Natural killer cell (primary cell): ENCODE data around the gene PLCE1. TPM values are rescaled to one million over a fixed set of nuclear protein-coding genes. Genes with fewer than 3 reads are reported as not detected.

ENCODE experiments used
- ATAC-seq, 3 donors: fragments of 150-1000 bp in 2 of 3; fragments of 200-7000 bp in 1 of 3; cut with Tn5 transposase; 1 replicate in 1 of 3; 2 replicates in 2 of 3; pipeline ENCODE4 v1.10.0; 2021; ENCODE audit warnings: mild to moderate bottlenecking in 2 of 3, moderate library complexity in 2 of 3
- DNase-seq, 2 donors: peaks; one replicate each; pipeline versions ENCODE4 v3.0.0 to v3.0.0-alpha.2; 2013 to 2021; ENCODE audit warnings: mixed read lengths in 1 of 2
- H3K27ac ChIP-seq: one replicate; pipeline ENCODE4 v1.5.1; 2013; ENCODE audit warnings: mild to moderate bottlenecking, low read length
- H3K27me3 ChIP-seq: one replicate; pipeline ENCODE4 v1.6.1; 2013; ENCODE audit warnings: low read length; ENCODE audit not compliant: control insufficient read depth, insufficient read depth
- H3K36me3 ChIP-seq: one replicate; pipeline ENCODE4 v1.6.1; 2013; ENCODE audit warnings: low read length; ENCODE audit not compliant: control insufficient read depth, insufficient read depth
- H3K4me1 ChIP-seq: one replicate; pipeline ENCODE4 v1.6.1; 2013; ENCODE audit warnings: low read length; ENCODE audit not compliant: control insufficient read depth, insufficient read depth
- H3K4me3 ChIP-seq: one replicate; pipeline ENCODE4 v1.5.1; 2013; ENCODE audit warnings: low read length
- H3K9me3 ChIP-seq: one replicate; pipeline ENCODE4 v1.6.1; 2013; ENCODE audit warnings: low read length; ENCODE audit not compliant: control insufficient read depth, insufficient read depth
- H3K27ac Mint-ChIP-seq, 2 donors: one replicate each; pipeline ENCODE4 v1.8.0; 2022; ENCODE audit warnings: mild to moderate bottlenecking in 2 of 2, mixed read lengths in 2 of 2, moderate library complexity in 1 of 2
- H3K27me3 Mint-ChIP-seq, 2 donors: one replicate each; pipeline ENCODE4 v1.8.0; 2022; ENCODE audit warnings: low read depth in 2 of 2, mixed read lengths in 2 of 2
- H3K36me3 Mint-ChIP-seq: one replicate; pipeline ENCODE4 v1.8.0; 2022; ENCODE audit warnings: mixed read lengths
- H3K4me1 Mint-ChIP-seq, 2 donors: one replicate each; pipeline ENCODE4 v1.8.0; 2022; ENCODE audit warnings: mixed read lengths in 2 of 2
- H3K4me3 Mint-ChIP-seq: one replicate; pipeline ENCODE4 v1.8.0; 2022; ENCODE audit warnings: mild to moderate bottlenecking, moderate library complexity, mixed read lengths
- H3K9me3 Mint-ChIP-seq, 2 donors: one replicate each; pipeline ENCODE4 v1.8.0; 2022; ENCODE audit warnings: mixed read lengths in 2 of 2
- CTCF ChIP-seq: fragments of 200-600 bp; IDR thresholded peaks from one replicate; pipeline ENCODE4 v1.8.0; 2022; ENCODE audit warnings: antibody characterized with exemption
- WGBS: methylation state at CpG from one replicate; pipeline ENCODE4 v1.1.7; 2013; ENCODE audit warnings: missing lambda C conversion rate; ENCODE audit not compliant: insufficient coverage; 5-methylcytosine and 5-hydroxymethylcytosine counted together
- intact Hi-C: fragments of 100-400 bp; cut with micrococcal nuclease; formaldehyde crosslinking; loops from one replicate; pipeline ENCODE4 v1.14.2; 2022
- total RNA-seq, 4 donors: library from RNA; stranded (reverse); fragments of 120-200 nt in 1 of 4; gene quantifications; one replicate each; pipeline versions ENCODE4 v1.2.3 to v1.2.4, GENCODE V29; 2013 to 2022

Gene PLCE1
- total RNA-seq, 3 donors from 2014 or later (not counting 1 experiment from before 2014, with no cell fraction given): not detected

DNA sequence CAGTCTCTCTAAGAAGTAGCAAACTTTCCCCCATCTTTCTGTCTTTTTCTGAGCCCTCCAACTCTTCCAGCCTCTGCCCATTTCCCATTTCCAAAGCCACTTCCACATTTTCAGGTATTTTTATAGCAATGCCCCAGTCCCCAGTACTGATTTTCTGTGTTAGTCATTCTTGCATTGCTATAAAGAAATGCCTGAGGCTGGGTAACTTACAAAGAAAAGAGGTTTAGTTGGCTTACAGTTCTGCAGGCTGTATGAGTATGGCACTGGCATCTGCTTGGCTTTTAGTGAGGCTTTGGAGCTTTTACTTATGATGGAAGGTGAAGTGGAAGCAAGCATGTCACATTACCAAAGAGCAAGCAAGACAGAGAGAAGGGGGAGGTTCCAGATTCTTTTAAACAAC lies 17.2 kb downstream of the PLCE1 start:
- Mint-ChIP-seq H3K27ac (no peak overlapping the region), H3K9me3 (no peaks in the 10 kb centered on the region), H3K36me3 (no peaks in the 10 kb centered on the region), H3K27me3 (peaks cover 0 to 5% of the 10 kb centered on the region in 2 donors), H3K4me1 (no peaks in the 10 kb centered on the region), H3K4me3 (no peak overlapping the region)
- ATAC-seq: no peak
- DNase-seq: no peak
- H3K27me3 ChIP-seq: no peaks in the 10 kb centered on the region
- no peaks in the 10 kb centered on the region for H3K4me1 ChIP-seq
- H3K4me3 ChIP-seq: no peak overlapping the region
- H3K36me3 ChIP-seq: no peaks in the 10 kb centered on the region
- no peak overlapping the region for H3K27ac ChIP-seq
- intact Hi-C loops: no loop called here
- TF ChIP-seq CTCF: no peak
- no peaks in the 10 kb centered on the region for H3K9me3 ChIP-seq

- no peaks in the 10 kb centered on the region for H3K9me3 ChIP-seq
- no peaks in the 10 kb centered on the region for H3K36me3 ChIP-seq
- H3K4me1 ChIP-seq: no peaks in the 10 kb centered on the region
- H3K27me3 ChIP-seq: no peaks in the 10 kb centered on the region
- intact Hi-C loops: no loop called here
- ATAC-seq (no peak), DNase-seq (no peak)
- Mint-ChIP-seq H3K4me3 (no peak overlapping the region), H3K27me3 (peaks cover 0 to 5% of the 10 kb centered on the region in 2 donors), H3K9me3 (no peaks in the 10 kb centered on the region), H3K27ac (no peak overlapping the region), H3K36me3 (no peaks in the 10 kb centered on the region), H3K4me1 (no peaks in the 10 kb centered on the region)
- no peak overlapping the region for H3K4me3 ChIP-seq
- 69% methylated on average over 1 of the region's 2 CpGs for WGBS
- no peak overlapping the region for H3K27ac ChIP-seq
- TF ChIP-seq CTCF: no peak
These were observed 17.6 kb downstream of the PLCE1 start for GRCh38 chr10:94011296-94011695.

DNA sequence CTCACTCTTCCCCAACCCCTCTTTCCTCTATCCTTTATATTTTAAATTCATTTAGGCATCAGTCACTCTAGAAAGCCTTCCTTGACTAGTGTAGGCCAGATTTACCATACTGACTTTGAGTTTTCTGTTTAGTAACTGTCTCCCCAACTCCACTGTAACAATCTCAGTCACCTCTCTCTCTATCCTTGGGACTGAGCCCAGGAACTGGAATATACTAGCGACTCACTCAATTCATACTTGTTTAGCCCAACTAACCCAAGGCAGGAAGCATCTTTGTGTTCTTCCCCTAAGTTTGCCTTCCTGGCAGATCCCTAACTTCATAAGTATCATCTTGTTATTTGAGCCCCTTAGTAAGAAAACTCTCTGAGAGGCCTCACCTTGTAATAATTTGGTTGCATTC lies 19.1 kb downstream of the PLCE1 start:
- no peaks in the 10 kb centered on the region for H3K27me3 Mint-ChIP-seq
- no peaks in the 10 kb centered on the region for H3K9me3 Mint-ChIP-seq
- no peaks in the 10 kb centered on the region for H3K4me1 ChIP-seq
- 88% methylated on average over 1 of the region's 1 CpG for WGBS
- H3K4me3 ChIP-seq: no peak overlapping the region
- H3K9me3 ChIP-seq: no peaks in the 10 kb centered on the region
- H3K4me1 Mint-ChIP-seq: no peaks in the 10 kb centered on the region
- ATAC-seq (no peak), DNase-seq (no peak)
- no peaks in the 10 kb centered on the region for H3K36me3 ChIP-seq
- intact Hi-C loops: no loop called here
- no peaks in the 10 kb centered on the region for H3K36me3 Mint-ChIP-seq
- no peak overlapping the region for H3K27ac ChIP-seq
- no peak overlapping the region for H3K4me3 Mint-ChIP-seq
- no peaks in the 10 kb centered on the region for H3K27me3 ChIP-seq
- TF ChIP-seq CTCF: no peak
- H3K27ac Mint-ChIP-seq: no peak overlapping the region

GRCh38 chr10:94013331-94013760 lies 19.6 kb downstream of the PLCE1 start:
- WGBS: 82% methylated on average over 1 of the region's 1 CpG
- H3K27ac Mint-ChIP-seq: no peak overlapping the region
- H3K9me3 Mint-ChIP-seq: no peaks in the 10 kb centered on the region
- no peaks in the 10 kb centered on the region for H3K27me3 Mint-ChIP-seq
- intact Hi-C loops: no loop called here
- ATAC-seq (no peak), DNase-seq (no peak)
- no peaks in the 10 kb centered on the region for H3K4me1 ChIP-seq
- H3K9me3 ChIP-seq: no peaks in the 10 kb centered on the region
- no peak overlapping the region for H3K4me3 ChIP-seq
- no peaks in the 10 kb centered on the region for H3K27me3 ChIP-seq
- no peaks in the 10 kb centered on the region for H3K36me3 Mint-ChIP-seq
- no peaks in the 10 kb centered on the region for H3K36me3 ChIP-seq
- TF ChIP-seq CTCF: no peak
- H3K27ac ChIP-seq: no peak overlapping the region
- H3K4me1 Mint-ChIP-seq: no peaks in the 10 kb centered on the region
- H3K4me3 Mint-ChIP-seq: no peak overlapping the region
